IPS-15b (cell line): ENCODE measurements around the gene A3GALT2.

Source experiments
- H3K27me3 ChIP-seq: one replicate; pipeline ENCODE4 v1.6.1; 2013; ENCODE audit warnings: low read length; ENCODE audit not compliant: control insufficient read depth, insufficient read depth
- H3K36me3 ChIP-seq: one replicate; pipeline ENCODE4 v1.6.1; 2013; ENCODE audit warnings: low read length; ENCODE audit not compliant: control insufficient read depth, insufficient read depth
- H3K4me1 ChIP-seq: one replicate; pipeline ENCODE4 v1.6.1; 2013; ENCODE audit warnings: mild to moderate bottlenecking, low read length; ENCODE audit not compliant: control insufficient read depth, insufficient read depth
- H3K4me3 ChIP-seq: one replicate; pipeline ENCODE4 v1.5.1; 2013; ENCODE audit warnings: low read depth, low read length
- H3K9ac ChIP-seq: one replicate; pipeline ENCODE4 v1.6.1; 2013; ENCODE audit warnings: low read depth, mild to moderate bottlenecking, low read length
- H3K9me3 ChIP-seq: one replicate; pipeline ENCODE4 v1.6.1; 2013; ENCODE audit warnings: mild to moderate bottlenecking, low read length; ENCODE audit not compliant: control insufficient read depth, insufficient read depth

Gene A3GALT2

GRCh38 chr1:33320619-33321165 is at the start of gene A3GALT2:
Gene A3GALT2, minus strand, starts transcription at chr1:33321098. Its CDS starts 0 bp downstream, at chr1:33321098.
- no peak within 1 kb of the TSS for H3K4me3 ChIP-seq
- H3K36me3 ChIP-seq = peaks cover 6% of the 10 kb centered on the region
- no peaks in the 10 kb centered on the region for H3K9me3 ChIP-seq
- no peaks in the 10 kb centered on the region for H3K27me3 ChIP-seq
- H3K9ac ChIP-seq = no peak within 1 kb of the TSS
- H3K4me1 ChIP-seq = no peaks in the 10 kb centered on the region

- Histone ChIP-seq H3K9me3 (no peaks in the 10 kb centered on the region), H3K36me3 (no peaks in the 10 kb centered on the region), H3K4me3 (no peak overlapping the region), H3K4me1 (peaks cover 6% of the 10 kb centered on the region), H3K27me3 (peaks cover 16% of the 10 kb centered on the region), H3K9ac (no peak overlapping the region)
Measured at GRCh38 chr1:33370301-33370700, 49.4 kb upstream of the A3GALT2 start.

DNA sequence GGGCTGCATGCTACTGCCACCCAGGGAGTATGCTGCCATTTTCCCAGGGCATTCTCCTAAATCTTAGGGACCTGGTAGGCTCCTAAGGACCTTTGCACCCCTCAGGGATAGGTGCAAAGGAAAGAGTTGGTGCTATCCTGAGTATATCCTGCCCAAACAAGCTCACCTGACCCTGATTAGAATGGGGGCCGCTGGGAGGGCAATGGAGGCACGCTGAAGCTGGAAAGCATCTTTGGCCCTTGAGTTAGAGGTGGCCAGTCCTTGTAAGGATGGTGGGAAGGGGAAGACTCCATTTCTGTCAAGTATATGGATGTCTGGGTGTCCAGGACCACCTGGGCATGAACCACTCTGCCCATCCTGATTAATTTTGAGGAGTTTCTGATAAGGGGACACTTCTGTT is 48.9 kb upstream of the A3GALT2 start:
- Histone ChIP-seq H3K36me3 (no peaks in the 10 kb centered on the region), H3K27me3 (peaks cover 16% of the 10 kb centered on the region), H3K4me1 (peaks cover 7% of the 10 kb centered on the region), H3K9me3 (no peaks in the 10 kb centered on the region), H3K4me3 (no peak overlapping the region), H3K9ac (no peak overlapping the region)

GRCh38 chr1:33369081-33369480 is 48.2 kb upstream of the A3GALT2 start:
- peaks cover 16% of the 10 kb centered on the region for H3K27me3 ChIP-seq
- no peaks in the 10 kb centered on the region for H3K9me3 ChIP-seq
- peaks cover 14% of the 10 kb centered on the region for H3K4me1 ChIP-seq
- H3K36me3 ChIP-seq = no peaks in the 10 kb centered on the region
- no peak overlapping the region for H3K4me3 ChIP-seq
- no peak overlapping the region for H3K9ac ChIP-seq

GRCh38 chr1:33368431-33368830 is 47.5 kb upstream of the A3GALT2 start:
- Histone ChIP-seq H3K9me3 (no peaks in the 10 kb centered on the region), H3K36me3 (no peaks in the 10 kb centered on the region), H3K4me1 (peaks cover 18% of the 10 kb centered on the region), H3K27me3 (peaks cover 16% of the 10 kb centered on the region), H3K4me3 (no peak overlapping the region), H3K9ac (no peak overlapping the region)

GRCh38 chr1:33367485-33368405 is 46.8 kb upstream of the A3GALT2 start:
- no peaks in the 10 kb centered on the region for H3K36me3 ChIP-seq
- H3K4me1 ChIP-seq = peaks cover 24% of the 10 kb centered on the region
- H3K27me3 ChIP-seq = peaks cover 16% of the 10 kb centered on the region
- no peak overlapping the region for H3K4me3 ChIP-seq
- no peak overlapping the region for H3K9ac ChIP-seq
- H3K9me3 ChIP-seq = no peaks in the 10 kb centered on the region

DNA sequence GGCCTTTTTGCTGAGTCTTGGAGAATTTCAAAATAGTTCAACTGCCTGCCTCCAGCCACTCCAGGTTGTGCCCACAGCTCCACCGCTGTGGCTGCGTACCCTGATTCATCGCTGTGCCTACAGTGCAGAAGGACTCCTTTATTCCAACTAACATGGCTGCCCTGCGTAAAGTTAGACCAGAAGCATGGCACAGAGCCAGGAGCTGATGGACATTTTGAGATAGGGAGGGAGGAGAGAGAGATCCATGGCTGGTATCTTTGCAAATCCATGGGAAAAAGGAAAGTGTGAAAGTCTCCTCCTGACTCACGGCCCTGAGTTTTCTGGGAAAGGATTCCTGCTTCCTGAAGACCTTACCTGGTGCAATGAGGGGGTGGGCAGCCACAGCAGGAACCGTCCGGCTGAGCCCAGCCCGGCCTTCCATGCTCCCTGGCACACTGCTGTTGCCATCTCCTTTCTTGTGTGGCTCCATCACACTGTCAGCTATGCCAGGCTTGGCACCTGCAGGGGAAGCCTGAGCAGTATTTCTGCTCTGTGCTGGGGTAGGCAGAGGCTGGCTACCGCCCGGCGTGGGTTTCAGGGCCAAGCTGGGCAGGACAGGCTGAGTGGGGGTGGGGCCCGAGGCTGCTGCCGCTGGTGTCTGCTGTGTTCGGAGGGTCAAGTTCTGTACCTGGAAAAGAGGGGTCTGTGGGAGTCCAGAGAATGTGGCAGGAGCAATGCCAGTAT is 46.0 kb upstream of the A3GALT2 start:
- H3K9me3 ChIP-seq = no peaks in the 10 kb centered on the region
- H3K9ac ChIP-seq = no peak overlapping the region

GRCh38 chr1:33365560-33365997 is 44.7 kb upstream of the A3GALT2 start:
- Histone ChIP-seq H3K27me3 (peaks cover 16% of the 10 kb centered on the region), H3K36me3 (no peaks in the 10 kb centered on the region), H3K4me1 (peaks cover 32% of the 10 kb centered on the region), H3K4me3 (no peak overlapping the region), H3K9me3 (no peaks in the 10 kb centered on the region), H3K9ac (no peak overlapping the region)

More for the DNA sequence above, 46.0 kb upstream of the A3GALT2 start:
- Histone ChIP-seq H3K4me1 (peaks cover 23% of the 10 kb centered on the region), H3K36me3 (no peaks in the 10 kb centered on the region), H3K4me3 (no peak overlapping the region), H3K27me3 (peaks cover 16% of the 10 kb centered on the region)

- Histone ChIP-seq H3K9ac (no peak overlapping the region), H3K27me3 (peaks cover 21% of the 10 kb centered on the region), H3K36me3 (no peaks in the 10 kb centered on the region), H3K9me3 (no peaks in the 10 kb centered on the region), H3K4me3 (peak overlapping the region; percentile 1), H3K4me1 (peaks cover 35% of the 10 kb centered on the region)
Measured at GRCh38 chr1:33364565-33364918, 43.6 kb upstream of the A3GALT2 start.

DNA sequence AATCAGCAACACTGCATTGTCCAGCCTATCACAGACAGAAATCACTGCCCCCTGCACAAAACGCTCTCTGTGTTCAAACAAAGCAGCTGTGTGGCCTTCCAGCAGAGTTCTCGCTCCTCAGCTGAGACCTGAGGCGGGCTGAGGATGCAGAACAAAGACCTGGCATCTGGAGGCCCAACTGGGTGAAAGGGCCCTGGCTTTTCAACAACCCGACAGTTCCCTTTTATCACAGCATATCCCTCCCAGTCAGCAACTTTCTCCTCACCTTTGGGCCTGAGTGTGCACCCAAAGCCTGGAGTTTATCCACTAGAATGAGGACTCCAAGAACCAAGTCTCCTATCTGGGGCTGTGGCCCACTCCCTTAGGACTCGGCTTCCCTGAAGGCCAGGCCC is 42.6 kb upstream of the A3GALT2 start:
- Histone ChIP-seq H3K9me3 (no peaks in the 10 kb centered on the region), H3K36me3 (no peaks in the 10 kb centered on the region), H3K27me3 (peaks cover 24% of the 10 kb centered on the region), H3K4me1 (peaks cover 36% of the 10 kb centered on the region), H3K4me3 (peak overlapping the region; percentile 24), H3K9ac (no peak overlapping the region)

GRCh38 chr1:33363021-33363420 is 42.1 kb upstream of the A3GALT2 start:
- Histone ChIP-seq H3K36me3 (no peaks in the 10 kb centered on the region), H3K9me3 (no peaks in the 10 kb centered on the region), H3K4me3 (no peak overlapping the region), H3K27me3 (peaks cover 29% of the 10 kb centered on the region), H3K9ac (no peak overlapping the region), H3K4me1 (peaks cover 34% of the 10 kb centered on the region)
